GM21619 (cell line): ENCODE measurements around the gene CRYBA4.

Experiments
- ATAC-seq: cut with Tn5 transposase; IDR thresholded peaks from one replicate; pipeline ENCODE4 v1.9.1; 2021; ENCODE audit not compliant: unreplicated experiment

CRYBA4 gene

DNA sequence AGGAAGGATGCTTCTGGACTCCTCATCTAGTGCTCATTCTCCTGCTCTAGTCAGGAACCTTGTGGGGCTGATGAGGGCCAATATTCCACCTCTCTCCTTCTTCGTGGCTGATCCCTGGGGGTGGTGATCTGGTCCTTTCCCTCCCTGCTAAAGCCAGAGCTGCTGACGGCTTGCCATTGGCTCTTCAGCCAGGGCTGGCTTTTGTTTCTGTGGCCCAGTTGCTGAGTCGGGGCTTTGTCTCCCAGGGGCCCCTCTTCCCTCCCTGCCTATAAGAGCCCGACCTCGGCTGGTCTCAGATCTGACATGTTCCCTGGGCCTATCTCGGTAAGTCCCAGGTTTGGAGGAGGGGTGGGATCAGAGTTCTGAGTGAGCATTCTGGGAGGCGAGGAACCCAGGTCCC lies at the start of gene CRYBA4:
Gene CRYBA4 (plus strand): TSS at position 301 of the 400 bp plus-strand sequence. CDS start 634 bp downstream, outside the sequence.
- ATAC-seq = no peak

DNA sequence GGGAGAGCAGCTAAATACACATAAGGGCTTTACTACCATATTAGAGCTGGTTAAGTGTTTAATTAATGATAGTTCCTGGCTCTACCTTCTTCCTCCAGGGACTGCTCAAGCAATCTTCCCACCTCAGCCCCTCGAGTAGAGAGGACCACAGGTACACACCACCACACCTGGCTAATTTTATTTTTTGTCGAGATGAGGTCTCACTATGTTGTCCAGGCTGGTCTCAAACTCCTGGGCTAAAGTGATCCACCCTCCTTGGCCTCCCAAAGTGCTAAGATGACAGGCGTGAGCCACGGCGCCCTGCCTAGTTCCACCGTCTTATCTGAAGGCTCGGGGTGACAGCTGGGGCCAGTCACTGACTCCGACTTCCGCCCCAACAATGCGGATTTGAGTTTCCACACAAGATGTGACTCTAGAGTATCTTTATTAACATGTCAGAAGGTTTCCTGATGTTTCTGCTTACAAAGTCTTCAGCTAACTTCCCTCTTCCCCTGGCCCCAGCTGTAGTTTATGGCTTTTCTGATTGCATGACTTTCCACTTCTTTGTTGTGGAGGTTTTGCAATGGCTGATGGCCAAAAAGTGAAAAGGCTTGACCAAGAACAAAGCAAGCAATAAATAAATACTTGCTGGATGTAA lies 48.6 kb upstream of the CRYBA4 start:
- ATAC-seq = no peak

DNA sequence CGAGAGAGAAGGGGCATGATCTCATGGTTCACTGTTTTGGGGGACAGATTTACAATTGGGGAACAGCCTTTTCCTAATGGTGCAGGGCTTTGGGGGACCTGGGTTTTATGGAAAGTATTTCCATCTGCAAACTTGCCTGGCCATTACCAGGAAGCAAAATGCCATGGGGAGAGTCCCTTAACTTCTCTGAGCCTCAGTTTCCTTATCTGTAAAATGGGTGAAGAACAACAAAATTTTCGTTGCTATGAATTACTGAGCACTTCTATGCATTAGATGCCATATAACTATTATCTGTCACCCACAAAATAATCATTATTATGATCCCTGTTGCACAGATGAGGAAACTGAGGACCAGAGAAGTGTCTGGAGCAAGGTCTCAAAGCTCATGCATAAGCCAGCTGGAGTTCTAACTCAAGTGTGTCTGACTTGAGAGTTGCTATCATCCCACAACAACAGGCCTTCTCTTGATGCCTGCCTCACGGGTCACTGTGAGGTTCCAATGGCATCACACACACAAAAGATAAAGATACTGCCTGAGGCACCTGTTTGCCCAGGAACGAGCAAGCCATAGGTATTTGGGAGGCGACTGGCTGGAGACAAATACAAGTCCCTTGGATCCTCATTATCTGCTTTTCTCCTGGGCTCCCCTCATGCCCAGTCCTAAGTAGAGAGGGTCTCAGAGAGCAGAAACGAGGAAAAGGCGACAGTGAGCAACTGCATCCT lies 47.6 kb upstream of the CRYBA4 start:
- no peak for ATAC-seq

DNA sequence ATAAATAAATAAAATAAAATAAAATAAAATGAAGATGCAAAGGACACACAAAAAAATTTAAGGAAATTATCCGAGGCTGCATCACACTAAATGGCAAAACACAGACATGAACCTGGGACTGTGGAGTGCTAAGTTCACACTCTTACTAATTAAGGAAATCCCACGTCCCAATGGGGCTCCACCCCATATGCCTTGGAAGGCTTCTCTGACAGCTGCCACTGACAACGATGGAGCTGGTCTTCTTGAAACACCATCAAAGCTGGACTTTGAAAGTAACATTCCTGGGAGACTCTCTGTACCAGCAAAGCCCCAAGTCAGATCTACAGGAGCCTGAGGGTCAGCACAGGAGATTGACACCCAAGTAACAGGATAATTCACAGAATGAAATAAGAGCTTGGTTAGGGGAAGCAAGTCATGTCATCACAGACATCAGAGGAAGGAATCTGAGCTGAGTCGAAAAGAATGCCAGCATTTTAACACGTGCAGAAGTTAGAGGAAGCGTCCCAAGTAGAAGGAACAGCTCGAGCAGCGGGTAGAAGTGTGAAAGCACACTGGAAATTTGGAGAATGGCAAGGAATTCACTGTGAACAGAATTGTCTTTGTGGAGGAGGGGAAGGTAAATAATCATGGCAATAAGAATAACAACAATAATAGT lies 45.6 kb upstream of the CRYBA4 start:
- ATAC-seq = no peak

DNA sequence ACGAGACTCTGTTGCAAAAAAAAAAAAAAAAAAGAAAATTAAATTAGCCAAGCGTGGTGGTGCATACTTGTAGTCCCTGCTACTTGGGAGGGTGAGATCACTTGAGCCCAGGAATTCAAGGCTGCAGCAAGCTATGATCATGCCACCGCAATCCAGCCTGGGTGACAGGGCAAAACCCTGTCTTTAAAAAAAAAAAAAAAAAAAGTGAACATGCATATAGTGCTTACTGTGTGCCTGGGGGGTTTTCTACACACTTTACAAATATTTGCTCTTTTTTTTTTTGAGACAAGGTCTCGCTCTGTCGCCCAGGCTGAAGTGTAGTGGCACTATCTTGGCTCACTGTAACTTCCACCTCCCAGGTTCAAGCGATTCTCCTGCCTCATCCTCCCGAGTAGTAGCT lies 44.7 kb upstream of the CRYBA4 start:
- ATAC-seq = no peak

DNA sequence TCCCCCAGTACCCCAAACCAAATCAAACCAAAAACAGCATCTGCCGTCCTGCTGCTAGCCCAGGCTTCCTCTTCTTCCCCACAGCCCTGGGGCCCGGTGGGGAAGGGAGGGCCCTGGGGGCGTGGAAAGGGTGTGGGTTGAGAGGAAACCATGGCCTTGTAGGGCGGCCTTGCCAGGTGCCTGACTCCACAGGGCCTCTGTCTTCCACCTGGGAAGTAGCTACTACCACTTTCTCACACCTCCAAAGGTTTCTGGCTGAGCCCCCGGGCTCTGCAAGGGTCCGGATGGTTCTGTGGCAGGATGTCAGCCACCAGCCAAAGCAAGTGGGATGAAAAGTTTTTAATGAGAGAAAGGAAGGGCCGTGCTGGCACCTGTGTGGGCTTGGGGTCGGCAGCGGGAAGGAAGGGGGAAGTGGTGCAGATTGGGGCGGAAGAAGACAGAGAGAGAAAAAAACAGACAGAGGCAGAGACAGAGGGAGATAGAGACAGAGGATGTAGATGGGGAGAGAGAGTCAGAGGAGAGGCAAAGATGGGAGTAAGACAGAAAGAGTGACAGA lies 42.4 kb upstream of the CRYBA4 start:
- ATAC-seq = peak; percentile 75

DNA sequence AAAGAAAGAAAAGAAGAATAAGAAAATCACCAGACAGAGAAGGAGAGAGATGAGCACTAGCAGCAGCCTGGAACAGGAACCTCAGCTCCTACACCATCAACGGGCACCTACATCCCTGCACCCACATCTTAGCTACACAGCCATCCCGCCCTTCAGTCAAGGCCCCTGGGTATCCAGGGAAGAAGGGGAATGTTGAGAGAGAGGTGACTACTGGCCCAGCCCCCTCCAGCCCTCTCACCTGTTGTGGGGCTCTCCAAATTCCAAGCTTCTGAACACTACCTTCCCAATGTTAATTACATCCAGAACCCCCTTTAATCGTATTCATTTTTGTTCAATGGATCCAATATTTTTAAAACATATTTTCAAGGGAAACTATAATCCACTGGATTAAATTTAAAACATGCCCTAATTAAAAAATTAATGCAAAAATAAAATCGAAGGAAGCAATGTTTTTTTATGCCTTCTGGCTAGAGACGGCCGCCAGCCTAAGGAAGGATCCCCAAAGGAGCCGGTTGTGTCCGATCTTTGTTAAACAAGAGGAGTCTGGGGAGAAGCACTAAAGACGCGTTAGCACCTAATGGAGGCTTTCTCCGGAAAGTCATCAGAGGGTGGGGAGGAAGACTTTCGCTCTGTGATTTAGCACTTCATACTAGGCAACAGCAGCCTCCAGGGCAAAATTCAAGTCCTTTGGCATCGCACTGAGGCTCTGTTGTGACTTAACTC lies 41.4 kb upstream of the CRYBA4 start:
- no peak for ATAC-seq

DNA sequence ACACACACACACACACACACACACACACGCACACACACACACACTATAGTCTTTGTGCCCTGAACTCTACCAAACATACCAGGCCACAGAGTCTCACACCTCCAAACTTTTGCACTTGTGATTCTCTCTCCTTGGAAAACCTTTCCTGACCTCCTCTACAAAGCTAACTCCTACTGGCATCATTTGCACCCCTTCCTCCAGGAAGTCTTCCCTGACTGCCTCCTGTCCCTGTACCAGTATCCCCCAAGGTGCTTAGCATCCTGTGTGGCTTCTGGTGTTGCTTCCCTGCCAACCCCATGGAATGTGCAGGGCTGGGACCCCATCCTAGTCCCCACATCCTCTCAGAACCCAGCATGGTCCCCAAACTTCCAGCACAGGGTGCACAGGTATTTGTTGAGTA lies 40.7 kb upstream of the CRYBA4 start:
- no peak for ATAC-seq

DNA sequence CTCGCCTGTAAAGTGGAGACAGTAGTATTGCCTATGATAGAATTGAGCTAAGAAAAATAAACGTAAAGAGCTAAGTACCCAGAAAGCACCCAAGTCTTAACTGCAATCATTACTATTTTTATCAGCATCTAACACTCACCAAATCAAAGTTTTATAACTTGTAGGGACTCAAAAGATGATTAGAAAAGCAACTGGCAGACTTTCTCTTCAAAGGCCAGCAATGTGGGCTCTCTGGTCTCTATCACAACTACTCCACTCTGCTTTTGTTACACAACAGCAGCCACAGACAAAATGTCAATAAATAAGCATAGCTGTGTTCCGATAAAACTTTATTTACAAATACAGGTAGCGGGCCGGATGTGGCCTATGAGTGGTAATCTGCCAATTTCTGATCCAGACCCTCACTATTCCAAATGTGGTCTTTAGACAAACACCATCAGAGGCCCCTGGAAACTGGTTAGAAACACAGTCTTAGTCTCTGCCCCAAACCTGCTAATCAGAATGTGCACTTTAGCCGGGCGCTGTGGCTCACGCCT lies 40.1 kb upstream of the CRYBA4 start:
- no peak for ATAC-seq

DNA sequence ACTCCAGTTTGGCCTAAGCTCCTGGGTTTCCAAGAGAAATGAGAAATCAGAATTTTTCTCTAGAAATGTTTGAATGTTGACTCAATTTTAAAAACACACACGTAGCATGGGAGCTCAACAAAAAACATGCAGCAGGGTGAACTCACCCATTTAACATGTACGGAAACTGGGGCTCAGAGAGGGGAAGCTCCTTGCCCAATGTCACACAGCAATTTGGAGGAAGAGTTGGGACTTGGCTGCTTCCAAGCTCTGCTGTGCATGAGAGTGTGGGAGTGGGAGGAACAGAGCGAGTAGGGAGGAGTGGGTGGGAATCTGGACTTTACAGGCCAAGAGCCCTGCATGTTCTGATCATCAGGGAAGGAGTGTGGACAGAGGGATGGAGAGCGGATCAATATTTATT lies 37.8 kb upstream of the CRYBA4 start:
- ATAC-seq = no peak

DNA sequence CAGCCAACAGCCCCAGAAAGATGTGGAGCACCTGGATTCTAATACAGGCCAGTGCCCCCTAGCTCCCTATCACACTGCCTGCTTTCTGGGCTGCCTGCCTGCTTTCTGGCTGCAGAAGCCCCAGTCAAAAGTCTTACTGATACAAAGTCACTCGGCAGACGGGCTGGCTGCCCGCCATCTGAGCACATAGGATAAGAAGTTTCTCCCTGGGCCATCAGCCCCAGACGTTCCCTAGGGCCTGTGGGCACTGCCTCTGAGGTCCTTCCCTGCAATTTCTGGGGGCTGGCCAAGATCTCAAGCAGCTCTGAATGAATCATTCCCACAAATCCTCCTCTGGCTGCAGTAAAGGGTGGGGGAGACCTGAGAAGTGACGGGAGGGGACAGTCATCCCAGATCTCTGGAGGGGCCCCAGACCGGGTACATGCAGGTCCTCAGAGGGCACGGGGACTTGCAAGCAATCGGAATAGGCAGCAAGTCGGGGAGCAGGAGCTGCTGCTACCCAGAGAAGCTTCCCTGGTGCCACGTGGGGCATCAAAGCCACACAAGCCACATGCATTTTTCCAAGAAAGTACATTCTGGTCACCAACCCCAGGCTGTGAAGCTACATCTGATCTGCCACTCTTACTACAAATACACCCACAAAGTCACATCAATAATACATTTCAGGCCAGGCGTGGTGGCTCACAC lies 36.5 kb upstream of the CRYBA4 start:
- ATAC-seq = no peak

DNA sequence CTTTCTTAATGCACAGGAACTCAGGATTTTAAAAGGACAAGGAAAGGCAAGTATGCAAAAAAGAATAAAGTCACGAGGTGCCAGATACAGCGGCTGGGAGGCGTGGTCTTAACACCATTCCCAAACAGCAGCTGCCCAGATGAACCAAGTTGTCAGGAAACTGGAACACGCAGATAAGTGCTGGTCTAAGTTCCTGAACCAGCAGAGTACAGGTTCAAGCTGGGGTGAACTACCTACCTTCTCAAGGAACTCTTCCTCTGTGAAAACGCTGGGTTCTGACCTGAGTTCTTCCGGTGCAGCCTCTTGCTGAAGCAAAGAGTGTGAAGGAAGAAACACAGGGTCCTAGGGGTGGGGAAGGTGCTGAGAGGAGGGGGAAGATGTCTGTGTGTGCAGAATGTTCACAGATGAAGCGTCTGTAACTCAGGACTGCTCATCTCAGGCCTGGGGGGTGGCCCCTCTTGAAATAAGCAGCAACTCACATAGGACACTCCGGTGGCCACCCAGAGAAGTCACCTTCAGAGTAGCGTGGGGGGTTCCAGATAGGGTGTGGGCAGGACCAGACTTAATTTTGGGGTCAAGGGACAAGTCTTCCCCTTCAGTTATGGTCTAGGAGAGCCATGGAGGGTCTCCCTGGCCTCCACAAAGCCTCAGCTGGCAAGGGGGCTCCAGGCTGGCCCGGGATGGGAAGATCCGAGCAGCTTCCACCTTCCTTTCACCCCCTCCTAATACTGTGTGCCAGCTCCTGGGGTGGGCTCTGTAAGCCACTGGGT lies 35.0 kb upstream of the CRYBA4 start:
- no peak for ATAC-seq

DNA sequence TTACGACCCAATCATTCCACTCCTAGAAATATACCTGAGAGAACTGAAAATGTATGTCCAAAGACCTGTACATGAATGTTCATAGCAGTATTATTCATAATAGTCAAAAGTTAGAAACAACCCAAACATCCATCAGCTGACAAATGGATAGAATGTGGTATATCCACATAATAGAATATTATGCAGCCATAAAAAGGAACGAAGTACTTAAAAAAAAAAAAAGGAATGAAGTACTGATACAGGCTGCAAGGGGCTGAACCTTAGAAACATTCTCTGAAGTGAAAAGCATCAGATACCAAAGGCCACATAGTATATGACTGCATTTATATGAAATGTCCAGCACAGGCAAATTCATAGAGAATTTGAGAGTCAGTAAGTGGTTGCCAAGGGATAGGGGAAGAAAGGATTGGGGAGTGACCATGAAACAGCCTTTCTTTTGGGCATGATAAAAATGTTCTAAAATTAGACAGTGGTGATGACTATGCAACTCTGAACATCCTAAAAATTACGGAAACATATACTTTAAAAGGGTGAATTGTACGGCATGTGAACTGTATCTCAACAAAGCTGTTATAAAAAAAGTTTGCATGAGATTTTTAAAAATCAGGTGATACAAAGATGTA lies 33.7 kb upstream of the CRYBA4 start:
- ATAC-seq = no peak

DNA sequence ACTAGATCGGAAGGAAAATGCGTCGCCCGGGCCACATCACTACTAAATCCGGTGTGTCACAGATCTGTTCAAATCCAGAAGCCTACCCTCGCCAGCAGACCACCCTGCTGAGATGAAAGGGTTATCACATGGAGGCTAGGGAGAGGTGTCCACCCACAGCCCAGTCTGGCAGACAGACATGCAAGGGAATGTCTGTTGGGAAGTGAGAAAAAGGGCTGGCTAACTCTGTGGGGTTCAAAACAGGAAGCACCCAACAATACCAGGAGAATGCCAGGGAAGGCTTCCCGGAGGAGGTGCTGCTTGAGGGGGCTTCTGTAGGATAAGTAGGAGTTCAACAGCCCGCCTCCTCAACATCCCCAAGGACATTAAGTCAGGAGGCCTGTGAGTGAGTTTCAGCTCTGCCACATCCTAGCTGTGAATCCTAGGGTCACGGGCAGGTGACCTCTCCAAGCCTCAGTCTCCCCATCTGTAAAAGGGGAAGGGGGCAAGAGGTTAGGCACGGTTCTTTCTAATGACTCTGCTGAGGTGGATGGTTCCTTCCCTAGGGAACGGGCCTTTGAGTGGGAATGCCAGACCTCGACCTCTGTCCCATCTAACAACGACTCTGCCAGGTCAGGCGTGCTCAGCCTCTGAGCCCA lies 32.9 kb upstream of the CRYBA4 start:
- peak; percentile 2 for ATAC-seq

DNA sequence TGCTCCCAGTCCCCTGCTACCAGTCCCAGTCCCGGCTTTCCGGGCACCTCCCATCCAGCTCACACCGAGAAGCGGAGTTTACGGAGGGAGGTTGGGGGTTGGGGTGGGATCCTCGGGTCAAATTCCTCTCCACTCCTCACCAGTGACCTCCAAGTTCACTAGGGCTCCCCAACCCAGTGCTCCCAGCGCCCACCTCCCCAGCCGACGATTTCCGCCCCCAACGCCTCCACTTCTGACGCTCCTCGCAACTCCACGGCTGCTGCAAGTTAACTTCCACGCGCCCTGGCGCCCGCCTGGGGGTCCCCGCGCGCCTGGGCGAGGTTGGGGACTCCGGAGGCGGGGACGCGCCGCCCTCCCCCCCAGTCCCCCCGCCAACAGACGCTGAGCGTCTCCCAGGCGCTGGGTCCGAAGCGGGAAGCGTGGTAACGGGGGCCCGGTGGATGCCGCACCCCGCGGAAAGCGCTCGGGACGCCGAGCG lies 32.4 kb upstream of the CRYBA4 start:
- peak; percentile 7 for ATAC-seq

DNA sequence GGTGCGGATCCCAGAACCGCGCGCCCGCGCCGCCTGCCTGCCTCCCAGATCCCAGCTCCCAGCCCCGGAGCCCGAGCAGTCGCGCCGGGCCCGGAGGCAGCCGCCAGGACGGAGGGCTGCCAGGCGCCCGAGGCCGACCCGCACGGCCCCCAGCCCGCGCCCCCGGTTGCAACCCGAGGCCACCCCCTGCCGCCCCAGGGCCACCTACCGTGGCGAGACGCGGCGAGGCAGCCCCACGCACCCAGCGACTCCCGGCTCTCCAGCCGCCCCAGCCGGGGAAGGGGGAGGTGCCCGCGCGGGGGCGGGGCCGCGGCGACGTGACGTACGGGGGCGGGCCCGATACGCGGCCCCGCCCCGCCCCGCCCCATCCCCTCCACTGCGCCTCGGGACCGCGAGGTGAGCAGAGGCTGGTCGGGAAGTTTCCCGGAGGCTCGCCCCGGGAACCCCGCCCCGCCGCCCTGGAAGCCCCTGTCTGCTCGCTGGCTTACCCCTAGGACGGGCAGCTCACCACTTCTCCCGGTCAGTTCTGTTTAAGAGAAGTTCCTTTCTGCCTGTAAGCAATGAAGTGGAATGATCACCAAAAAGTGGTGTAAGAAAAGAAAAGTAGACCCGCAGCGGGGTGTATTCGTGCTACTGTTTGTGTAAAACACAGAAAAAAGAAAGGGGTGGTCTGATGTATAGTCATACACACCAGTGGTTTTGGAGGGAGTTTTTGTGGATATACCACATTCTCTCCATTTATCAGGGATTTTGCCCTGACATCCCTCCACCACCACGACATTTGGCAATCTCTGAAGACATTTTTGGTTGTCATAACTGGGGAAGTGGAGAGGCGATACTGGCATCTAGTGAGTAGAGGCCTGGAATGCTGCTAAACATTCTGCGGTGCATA lies 31.7 kb upstream of the CRYBA4 start, which contains the start of gene TPST2:
Gene TPST2 (minus strand): TSS at position 288 of the 892 bp plus-strand sequence. CDS start 48,502 bp downstream, outside the sequence.
- peak; percentile 52 for ATAC-seq

DNA sequence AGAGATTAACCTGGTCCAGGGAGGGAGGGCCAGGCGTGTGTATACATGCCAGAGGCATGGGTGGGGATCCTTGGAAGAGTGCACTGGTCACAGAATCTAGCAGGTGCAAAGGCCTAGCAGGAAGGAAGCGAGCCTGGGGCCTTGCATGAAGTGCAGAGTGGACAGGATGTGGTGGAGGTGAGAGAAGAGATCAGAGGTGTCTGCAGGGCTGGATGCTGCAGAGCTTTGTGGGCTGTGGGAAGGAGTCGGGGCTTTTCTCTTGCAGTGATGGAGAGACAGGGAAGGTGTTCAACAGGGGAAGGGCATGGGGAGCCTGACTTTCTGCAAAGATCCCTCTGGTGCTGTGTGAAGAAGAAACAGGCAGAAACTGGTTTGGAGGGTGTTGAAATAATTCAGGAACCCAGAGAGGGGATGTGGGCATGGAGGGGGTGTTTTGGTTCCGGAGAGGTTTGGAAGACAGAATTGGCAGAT lies 29.3 kb upstream of the CRYBA4 start:
- peak; percentile 67 for ATAC-seq
